Activated T-helper 1 cell treated with anti-CD3 and anti-CD28 coated beads, Interleukin-12 subunit alpha, Interleukin-12 subunit beta, Interleukin-2, Interleukin-4 antibody, amounts not matched to agents 30 ng/mL and 10 ng/mL and 1 ng/mL, durations not matched to agents 14 hours and 24 hours and 36 hours (primary cell): ENCODE data around the gene GID8. TPM values are rescaled to one million over a fixed set of nuclear protein-coding genes. Genes with fewer than 3 reads are reported as not detected.
A peak's percentile ranks its signal among the peaks of the same experiment; 100 is the strongest.

Experiments used
- DNase-seq: peaks from one replicate; pipeline ENCODE4 v3.0.0; 2021; ENCODE audit warnings: low spot score
- H3K27ac Mint-ChIP-seq: one replicate; pipeline ENCODE4 v1.8.0; 2021; ENCODE audit warnings: mild to moderate bottlenecking, mixed read lengths
- H3K27me3 Mint-ChIP-seq: one replicate; pipeline ENCODE4 v1.8.0; 2022; ENCODE audit warnings: mild to moderate bottlenecking, moderate library complexity, mixed read lengths; ENCODE audit not compliant: insufficient read depth
- H3K36me3 Mint-ChIP-seq: one replicate; pipeline ENCODE4 v1.8.0; 2021; ENCODE audit warnings: low read depth, mixed read lengths
- H3K4me1 Mint-ChIP-seq: one replicate; pipeline ENCODE4 v1.8.0; 2021; ENCODE audit warnings: low read depth, mixed read lengths
- H3K4me3 Mint-ChIP-seq: one replicate; pipeline ENCODE4 v1.8.0; 2021; ENCODE audit warnings: mild to moderate bottlenecking, moderate library complexity, mixed read lengths
- H3K9me3 Mint-ChIP-seq: one replicate; pipeline ENCODE4 v1.8.0; 2021; ENCODE audit warnings: mixed read lengths
- intact Hi-C: fragments of 100-400 bp; cut with micrococcal nuclease; formaldehyde crosslinking; loops from one replicate; pipeline ENCODE4 v1.15.1; 2024
- total RNA-seq: library from RNA; stranded (reverse); gene quantifications from 2 replicates; pipeline ENCODE4 v1.2.3, GENCODE V29; 2022

Gene GID8
- total RNA-seq, 1 donor from 2014 or later: 52.5 TPM

DNA sequence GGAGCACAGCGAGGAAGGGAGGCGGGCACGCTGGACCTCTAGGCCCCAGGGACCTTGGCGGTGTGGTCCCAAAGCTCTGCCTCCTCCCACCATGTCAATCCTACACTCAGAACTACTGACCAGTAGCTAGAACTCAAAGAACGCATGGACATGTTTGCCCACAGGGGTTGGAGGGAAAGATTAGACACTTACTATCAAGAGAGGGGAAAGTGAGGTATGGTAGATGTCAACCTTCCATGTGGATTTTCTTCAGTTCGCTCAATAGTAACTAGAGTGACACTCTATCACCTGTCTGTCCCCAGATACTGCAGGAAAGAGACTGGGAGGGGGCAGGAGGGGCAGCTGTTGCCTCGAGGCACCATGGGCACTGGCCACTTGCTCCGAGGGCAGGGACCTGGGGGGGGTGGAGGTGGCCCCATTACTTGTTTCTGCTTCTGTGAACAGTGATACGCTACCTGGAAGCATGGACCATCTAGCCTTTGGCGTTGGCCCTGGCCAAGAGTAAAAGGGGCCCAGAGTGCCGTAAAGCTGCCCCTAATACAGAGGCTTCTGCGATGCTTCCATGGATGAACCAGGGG is 10.7 kb upstream of the GID8 start:
- Mint-ChIP-seq H3K36me3 (peaks cover 8% of the 10 kb centered on the region), H3K27me3 (no peaks in the 10 kb centered on the region), H3K27ac (peak overlapping the region; percentile 91), H3K9me3 (no peaks in the 10 kb centered on the region), H3K4me1 (peaks cover 67% of the 10 kb centered on the region), H3K4me3 (peak overlapping the region; percentile 91)
- intact Hi-C loops: loop anchor here (5.0 to 10.0 kb wide), 4 partner anchors 35 to 862 kb away; partner anchors contain the start of genes MRGBP, RPS21 and TAF4
- no peak for DNase-seq

GRCh38 chr20:62928246-62928939 is 9.6 kb upstream of the GID8 start:
- peaks cover 71% of the 10 kb centered on the region for H3K4me1 Mint-ChIP-seq
- intact Hi-C loops: loop anchor here (2.0 to 10.0 kb wide), 5 partner anchors 36 to 864 kb away; partner anchors contain the start of genes MRGBP, RPS21 and TAF4
- DNase-seq: no peak
- H3K9me3 Mint-ChIP-seq: no peaks in the 10 kb centered on the region
- no peaks in the 10 kb centered on the region for H3K27me3 Mint-ChIP-seq
- H3K27ac Mint-ChIP-seq: peak overlapping the region; percentile 91
- peak overlapping the region; percentile 91 for H3K4me3 Mint-ChIP-seq
- peaks cover 15% of the 10 kb centered on the region for H3K36me3 Mint-ChIP-seq

DNA sequence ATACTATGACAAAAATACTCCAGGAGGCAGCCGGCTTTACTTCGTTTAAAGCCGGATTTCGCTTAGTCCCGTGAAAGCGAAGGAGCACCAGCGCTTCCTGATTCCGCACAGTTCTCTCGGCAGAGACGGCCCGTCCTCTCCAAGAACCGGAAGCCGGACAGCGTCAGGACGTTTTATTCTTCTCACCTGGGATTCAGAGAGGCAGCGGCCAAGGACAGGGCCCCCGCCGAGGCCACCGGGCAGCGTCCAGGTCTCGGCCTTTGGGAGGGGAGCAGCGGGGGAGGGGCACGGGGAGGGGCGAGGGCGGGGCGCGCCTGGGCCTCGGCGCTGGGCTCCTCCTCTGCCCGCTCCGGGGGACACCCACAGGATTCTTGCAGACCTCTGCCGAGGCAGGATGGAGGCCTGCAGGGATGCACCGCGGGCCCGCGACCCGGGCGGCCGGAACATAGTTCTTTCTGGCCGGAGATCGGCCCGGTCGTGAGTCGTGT is 8.9 kb upstream of the GID8 start:
- Mint-ChIP-seq H3K4me1 (peaks cover 65% of the 10 kb centered on the region), H3K36me3 (peaks cover 15% of the 10 kb centered on the region), H3K27me3 (no peaks in the 10 kb centered on the region), H3K4me3 (peak overlapping the region; percentile 91), H3K9me3 (no peaks in the 10 kb centered on the region), H3K27ac (peak overlapping the region; percentile 91)
- peak; percentile 44 for DNase-seq
- intact Hi-C loops: loop anchor here (1.0 to 10.0 kb wide), 7 partner anchors 8 to 864 kb away; partner anchors contain the start of genes MRGBP, RPS21 and TAF4

GRCh38 chr20:62931464-62931863 is 6.5 kb upstream of the GID8 start:
- no peak for DNase-seq
- no peak overlapping the region for H3K4me3 Mint-ChIP-seq
- H3K36me3 Mint-ChIP-seq: peaks cover 10% of the 10 kb centered on the region
- H3K27ac Mint-ChIP-seq: no peak overlapping the region
- intact Hi-C loops: loop anchor here (10.0 kb wide), 1 partner anchor 283 kb away; the partner anchor contains the start of gene YTHDF1
- H3K4me1 Mint-ChIP-seq: peaks cover 51% of the 10 kb centered on the region
- H3K9me3 Mint-ChIP-seq: no peaks in the 10 kb centered on the region
- no peaks in the 10 kb centered on the region for H3K27me3 Mint-ChIP-seq

GRCh38 chr20:62933966-62934365 is 4.0 kb upstream of the GID8 start:
- DNase-seq: no peak
- Mint-ChIP-seq H3K9me3 (no peaks in the 10 kb centered on the region), H3K4me3 (no peak overlapping the region), H3K36me3 (peaks cover 15% of the 10 kb centered on the region), H3K27ac (no peak overlapping the region), H3K4me1 (peaks cover 37% of the 10 kb centered on the region), H3K27me3 (no peaks in the 10 kb centered on the region)
- intact Hi-C loops: loop anchor here (10.0 kb wide), 1 partner anchor 281 kb away; the partner anchor contains the start of gene YTHDF1

DNA sequence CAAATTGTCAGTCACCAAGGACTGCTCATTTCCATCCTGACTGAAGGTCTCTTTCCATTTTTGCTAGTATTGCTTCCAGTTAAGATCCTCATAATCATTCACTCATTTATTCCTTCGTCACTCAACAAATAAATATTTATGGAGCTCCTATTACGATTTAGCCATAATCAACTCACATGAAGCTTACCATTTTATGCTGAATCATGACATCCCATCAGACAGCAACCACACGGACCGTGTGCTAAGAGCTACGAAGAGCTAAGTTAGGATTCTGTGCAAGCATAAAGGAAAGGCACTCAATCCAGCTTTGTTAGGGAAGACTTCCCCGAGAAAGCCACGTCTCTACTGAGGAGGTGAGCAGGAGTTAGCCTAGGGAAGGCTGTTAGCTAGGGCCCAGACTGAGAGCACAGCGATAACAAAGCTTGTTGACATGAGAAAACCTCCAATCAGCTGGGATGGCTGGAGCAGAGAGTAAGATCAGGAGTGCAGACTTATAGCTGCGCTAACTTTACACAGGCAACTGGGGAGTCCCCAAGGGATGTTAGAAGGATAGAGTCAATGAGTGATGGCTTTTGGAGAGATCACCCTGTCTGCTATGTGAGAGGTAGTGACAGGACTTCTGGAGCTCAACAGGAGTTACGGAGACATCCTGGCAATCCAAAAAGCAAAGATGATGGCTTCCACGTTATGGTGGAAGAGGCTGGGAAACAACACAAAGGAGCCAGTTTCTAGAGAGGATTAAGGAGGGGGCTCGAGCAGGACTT is 2.6 kb upstream of the GID8 start:
- Mint-ChIP-seq H3K27me3 (no peaks in the 10 kb centered on the region), H3K4me1 (peaks cover 36% of the 10 kb centered on the region), H3K9me3 (no peaks in the 10 kb centered on the region), H3K36me3 (peaks cover 22% of the 10 kb centered on the region), H3K27ac (no peak overlapping the region), H3K4me3 (no peak overlapping the region)
- DNase-seq: no peak
- intact Hi-C loops: loop anchor here (5.0 to 10.0 kb wide), 4 partner anchors 73 to 433 kb away; partner anchors contain the start of genes ARFGAP1, TCFL5 and YTHDF1

DNA sequence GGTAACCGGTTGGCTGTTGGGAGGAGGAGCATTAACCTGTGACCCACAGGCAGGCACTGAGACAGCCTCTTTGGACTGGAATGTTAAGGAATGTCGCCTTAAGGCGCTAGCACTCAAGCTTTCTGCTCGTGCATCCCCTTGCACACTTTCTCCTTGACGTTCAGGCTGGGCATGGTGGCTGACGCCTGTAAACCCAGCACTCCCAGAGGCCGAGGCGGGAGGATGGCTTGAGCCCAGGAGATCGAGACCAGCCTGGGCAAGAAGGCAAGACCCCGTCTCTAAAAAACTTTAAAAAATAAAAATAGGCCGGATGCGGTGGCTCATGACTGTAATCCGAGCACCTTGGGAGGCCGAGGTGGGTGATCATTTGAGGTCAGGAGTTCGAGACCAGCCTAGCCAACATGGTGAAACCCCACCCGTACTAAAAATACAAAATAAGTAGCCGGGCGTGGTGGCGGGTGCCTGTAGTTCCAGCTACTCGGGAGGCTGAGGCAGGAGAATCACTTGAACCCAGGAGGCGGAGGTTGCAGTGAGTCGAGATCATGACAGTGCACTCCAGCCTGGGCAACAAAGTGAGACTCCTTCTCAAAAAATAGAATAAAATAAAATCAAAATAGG is 1.9 kb upstream of the GID8 start:
- intact Hi-C loops: loop anchor here (5.0 to 10.0 kb wide), 4 partner anchors 74 to 434 kb away; partner anchors contain the start of genes ARFGAP1, TCFL5 and YTHDF1
- H3K27ac Mint-ChIP-seq: no peak overlapping the region

GRCh38 chr20:62937268-62938104 is 461 bp upstream of the GID8 start:
- DNase-seq: peak; percentile 96
- peak overlapping the region; percentile 98 for H3K27ac Mint-ChIP-seq
- no peaks in the 10 kb centered on the region for H3K9me3 Mint-ChIP-seq
- intact Hi-C loops: loop anchor here (1.0 to 10.0 kb wide), 9 partner anchors 8 to 635 kb away; partner anchors contain the start of genes ADRM1, ARFGAP1, TCFL5 and YTHDF1
- peaks cover 41% of the 10 kb centered on the region for H3K4me1 Mint-ChIP-seq
- H3K4me3 Mint-ChIP-seq: peak overlapping the region; percentile 88
- no peaks in the 10 kb centered on the region for H3K27me3 Mint-ChIP-seq
- peaks cover 27% of the 10 kb centered on the region for H3K36me3 Mint-ChIP-seq

More for the DNA sequence above, 1.9 kb upstream of the GID8 start:
- H3K9me3 Mint-ChIP-seq: no peaks in the 10 kb centered on the region
- H3K36me3 Mint-ChIP-seq: peaks cover 22% of the 10 kb centered on the region
- no peaks in the 10 kb centered on the region for H3K27me3 Mint-ChIP-seq
- peaks cover 36% of the 10 kb centered on the region for H3K4me1 Mint-ChIP-seq
- no peak for DNase-seq
- no peak overlapping the region for H3K4me3 Mint-ChIP-seq

GRCh38 chr20:62940875-62941274 is 2.9 kb downstream of the GID8 start:
- H3K4me1 Mint-ChIP-seq: peaks cover 32% of the 10 kb centered on the region
- H3K4me3 Mint-ChIP-seq: peak overlapping the region; percentile 42
- no peaks in the 10 kb centered on the region for H3K9me3 Mint-ChIP-seq
- H3K27ac Mint-ChIP-seq: no peak overlapping the region
- peaks cover 39% of the 10 kb centered on the region for H3K36me3 Mint-ChIP-seq
- intact Hi-C loops: no loop called here
- no peaks in the 10 kb centered on the region for H3K27me3 Mint-ChIP-seq
- DNase-seq: no peak

GRCh38 chr20:62941792-62942191 is 3.8 kb downstream of the GID8 start:
- Mint-ChIP-seq H3K36me3 (peaks cover 42% of the 10 kb centered on the region), H3K27ac (no peak overlapping the region)

GRCh38 chr20:62942456-62942855 is 4.5 kb downstream of the GID8 start:
- intact Hi-C loops: no loop called here
- H3K9me3 Mint-ChIP-seq: no peaks in the 10 kb centered on the region
- no peak for DNase-seq
- H3K4me1 Mint-ChIP-seq: peaks cover 28% of the 10 kb centered on the region
- no peaks in the 10 kb centered on the region for H3K27me3 Mint-ChIP-seq
- peaks cover 44% of the 10 kb centered on the region for H3K36me3 Mint-ChIP-seq
- H3K4me3 Mint-ChIP-seq: no peak overlapping the region
- H3K27ac Mint-ChIP-seq: no peak overlapping the region

More at GRCh38 chr20:62941792-62942191, 3.8 kb downstream of the GID8 start:
- Mint-ChIP-seq H3K9me3 (no peaks in the 10 kb centered on the region), H3K4me3 (no peak overlapping the region), H3K27me3 (no peaks in the 10 kb centered on the region), H3K4me1 (peaks cover 31% of the 10 kb centered on the region)
- no peak for DNase-seq
- intact Hi-C loops: no loop called here
